ENCODE results near the gene SH3PXD2B. TPM values are rescaled to one million over a fixed set of nuclear protein-coding genes. Genes with fewer than 3 reads are reported as not detected.
"Not testable (repeated sequence)": the region's sequence is repeated elsewhere in the genome, so short reads cannot be mapped to it uniquely, and the experiment has no call there.

The SH3PXD2B gene
- total RNA-seq, 6 donors from 2014 or later = 17.1 to 55.5 (median 43.2) TPM

- no peak for DNase-seq
- Histone ChIP-seq H3K9me3 (peaks cover 0 to 6% (median 2%) of the 10 kb centered on the region in 4 donors), H3K4me1 (peaks cover 9 to 13% (median 9%) of the 10 kb centered on the region in 4 donors), H3K36me3 (no peaks in the 10 kb centered on the region), H3K27me3 (no peaks in the 10 kb centered on the region), H3K4me3 (no peak overlapping the region), H3K27ac (no peak overlapping the region)
- TF ChIP-seq, protein P1, sequence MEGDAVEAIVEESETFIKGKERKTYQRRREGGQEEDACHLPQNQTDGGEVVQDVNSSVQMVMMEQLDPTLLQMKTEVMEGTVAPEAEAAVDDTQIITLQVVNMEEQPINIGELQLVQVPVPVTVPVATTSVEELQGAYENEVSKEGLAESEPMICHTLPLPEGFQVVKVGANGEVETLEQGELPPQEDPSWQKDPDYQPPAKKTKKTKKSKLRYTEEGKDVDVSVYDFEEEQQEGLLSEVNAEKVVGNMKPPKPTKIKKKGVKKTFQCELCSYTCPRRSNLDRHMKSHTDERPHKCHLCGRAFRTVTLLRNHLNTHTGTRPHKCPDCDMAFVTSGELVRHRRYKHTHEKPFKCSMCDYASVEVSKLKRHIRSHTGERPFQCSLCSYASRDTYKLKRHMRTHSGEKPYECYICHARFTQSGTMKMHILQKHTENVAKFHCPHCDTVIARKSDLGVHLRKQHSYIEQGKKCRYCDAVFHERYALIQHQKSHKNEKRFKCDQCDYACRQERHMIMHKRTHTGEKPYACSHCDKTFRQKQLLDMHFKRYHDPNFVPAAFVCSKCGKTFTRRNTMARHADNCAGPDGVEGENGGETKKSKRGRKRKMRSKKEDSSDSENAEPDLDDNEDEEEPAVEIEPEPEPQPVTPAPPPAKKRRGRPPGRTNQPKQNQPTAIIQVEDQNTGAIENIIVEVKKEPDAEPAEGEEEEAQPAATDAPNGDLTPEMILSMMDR (IDR thresholded peaks at IDR 0.05) = no peak
- no peak for TF ChIP-seq EP300 (IDR thresholded peaks at IDR 0.05)
- no peak for TF ChIP-seq POLR2AphosphoS5 (IDR thresholded peaks at IDR 0.05)
- TF ChIP-seq POLR2A (IDR thresholded peaks at IDR 0.05) = no peak
- 92 to 98% methylated on average over 3 to 4 of the region's 4 CpGs for WGBS, 2 donors
- ATAC-seq (ENCODE audit: low FRiP score in 2 of 2) = no peak
Measured at GRCh38 chr5:172399826-172400225, 54.5 kb downstream of the SH3PXD2B start.

GRCh38 chr5:172399336-172399735 lies 55.0 kb downstream of the SH3PXD2B start:
- no peak for DNase-seq
- H3K36me3 ChIP-seq = no peaks in the 10 kb centered on the region
- no peaks in the 10 kb centered on the region for H3K27me3 ChIP-seq
- TF ChIP-seq EP300 (IDR thresholded peaks at IDR 0.05) = no peak
- TF ChIP-seq POLR2A (IDR thresholded peaks at IDR 0.05) = no peak
- TF ChIP-seq, protein P1 (IDR thresholded peaks at IDR 0.05) = no peak
- no peak for TF ChIP-seq POLR2AphosphoS5 (IDR thresholded peaks at IDR 0.05)
- H3K4me3 ChIP-seq = no peak overlapping the region
- 76 to 88% methylated on average over 6 of the region's 6 CpGs for WGBS, 2 donors
- peaks cover 9 to 13% (median 9%) of the 10 kb centered on the region in 4 donors for H3K4me1 ChIP-seq
- no peak for ATAC-seq (ENCODE audit: low FRiP score in 2 of 2)
- no peak overlapping the region for H3K27ac ChIP-seq
- peaks cover 0 to 6% (median 2%) of the 10 kb centered on the region in 4 donors for H3K9me3 ChIP-seq

DNA sequence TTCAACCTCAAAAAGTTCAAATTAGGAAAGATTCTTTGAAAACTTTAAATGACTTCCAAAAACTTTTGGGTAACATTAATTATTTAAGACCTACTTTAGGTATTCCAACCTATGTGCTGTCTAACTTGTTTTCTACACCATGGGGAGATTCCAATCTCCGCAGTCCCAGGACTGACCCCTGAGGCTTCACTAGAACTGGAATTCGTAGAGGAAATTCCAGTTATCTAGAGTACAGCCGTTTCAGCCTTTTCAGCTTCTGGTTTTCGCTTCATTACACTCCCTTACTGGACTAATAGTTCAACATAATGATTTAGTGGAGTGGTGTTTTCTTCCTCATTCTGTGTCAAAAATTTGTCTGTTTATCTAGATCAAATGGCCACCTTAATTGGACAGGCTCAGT lies 55.7 kb downstream of the SH3PXD2B start:
- ATAC-seq (ENCODE audit: low FRiP score in 2 of 2); H3K27ac ChIP-seq; H3K36me3 ChIP-seq; H3K9me3 ChIP-seq; H3K27me3 ChIP-seq; DNase-seq; H3K4me3 ChIP-seq: not testable (repeated sequence)
- H3K4me1 ChIP-seq = peaks cover 6 to 11% (median 7%) of the 10 kb centered on the region in 4 donors
- WGBS, 2 donors = 76 to 81% methylated on average over 4 of the region's 4 CpGs

- H3K27me3 ChIP-seq; DNase-seq; H3K4me3 ChIP-seq; H3K27ac ChIP-seq; H3K9me3 ChIP-seq; H3K4me1 ChIP-seq; ATAC-seq (ENCODE audit: low FRiP score in 2 of 2): not testable (repeated sequence)
- 92 to 93% methylated on average over 8 of the region's 8 CpGs for WGBS, 2 donors
- H3K36me3 ChIP-seq = peaks cover 0 to 11% (median 0%) of the 10 kb centered on the region in 4 donors
Measured at GRCh38 chr5:172396994-172397393, 57.3 kb downstream of the SH3PXD2B start.

DNA sequence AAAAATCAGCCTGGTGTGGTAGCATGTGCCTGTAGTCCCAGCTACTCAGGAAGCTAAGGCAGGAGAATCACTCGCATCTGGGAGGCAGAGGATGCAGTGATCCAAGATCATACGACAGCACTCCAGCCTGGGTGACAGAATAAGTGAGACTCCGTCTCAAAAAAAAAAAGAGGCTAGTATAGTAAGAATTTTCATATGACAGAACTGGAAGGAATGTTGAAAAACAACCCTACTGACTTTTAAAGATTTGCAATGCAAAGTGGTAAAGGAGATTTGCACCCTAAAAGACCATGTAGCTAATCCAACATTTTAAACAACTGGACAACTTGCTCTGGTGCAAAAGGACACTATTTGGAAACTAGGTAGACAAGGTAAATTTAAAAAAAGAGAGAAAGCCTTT lies 58.1 kb downstream of the SH3PXD2B start:
- no peak for DNase-seq
- Histone ChIP-seq H3K27me3 (no peaks in the 10 kb centered on the region), H3K36me3 (peaks cover 0 to 11% (median 0%) of the 10 kb centered on the region in 4 donors), H3K4me1 (no peaks in the 10 kb centered on the region), H3K9me3 (peaks cover 0 to 6% (median 2%) of the 10 kb centered on the region in 4 donors), H3K4me3 (no peak overlapping the region), H3K27ac (no peak overlapping the region)
- no peak for TF ChIP-seq POLR2AphosphoS5 (IDR thresholded peaks at IDR 0.05)
- TF ChIP-seq, protein P1 (IDR thresholded peaks at IDR 0.05) = no peak
- no peak for TF ChIP-seq EP300 (IDR thresholded peaks at IDR 0.05)
- no peak for TF ChIP-seq POLR2A (IDR thresholded peaks at IDR 0.05)
- ATAC-seq (ENCODE audit: low FRiP score in 2 of 2) = no peak
- 91 to 95% methylated on average over 3 of the region's 3 CpGs for WGBS, 2 donors

DNA sequence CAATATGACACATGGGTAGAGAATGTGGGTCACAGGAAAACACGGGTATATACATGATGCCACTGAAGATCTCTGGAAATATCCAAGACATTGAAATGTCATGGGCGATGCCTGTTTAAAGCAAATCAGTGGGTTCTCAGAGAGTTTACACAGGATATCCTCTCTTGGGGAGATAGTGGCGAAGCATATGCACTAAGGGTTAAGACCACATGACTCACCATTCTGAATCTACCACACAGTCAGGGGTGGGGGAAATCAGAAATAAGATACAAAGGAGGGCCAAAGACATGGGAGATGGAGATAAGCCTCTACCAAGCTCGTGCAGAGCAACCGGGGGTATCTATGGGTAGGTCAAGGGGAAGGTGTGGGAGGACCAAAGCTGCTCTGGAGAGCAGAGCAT lies 58.8 kb downstream of the SH3PXD2B start:
- Histone ChIP-seq H3K27ac (no peak overlapping the region), H3K4me3 (no peak overlapping the region), H3K4me1 (no peaks in the 10 kb centered on the region), H3K27me3 (no peaks in the 10 kb centered on the region), H3K9me3 (peaks cover 0 to 6% (median 2%) of the 10 kb centered on the region in 4 donors), H3K36me3 (peaks cover 0 to 11% (median 0%) of the 10 kb centered on the region in 4 donors)
- TF ChIP-seq POLR2A (IDR thresholded peaks at IDR 0.05) (no peak), EP300 (IDR thresholded peaks at IDR 0.05) (no peak), POLR2AphosphoS5 (IDR thresholded peaks at IDR 0.05) (no peak)
- TF ChIP-seq, protein P1 (IDR thresholded peaks at IDR 0.05) = no peak
- WGBS, 2 donors = 71 to 84% methylated on average over 5 of the region's 5 CpGs
- ATAC-seq (ENCODE audit: low FRiP score in 2 of 2) (no peak), DNase-seq (no peak)

Data from upper lobe of left lung (tissue), 6 donors.